GM21515 (cell line): ENCODE data around the gene CREB5.
"Not testable (repeated sequence)": the region's sequence is repeated elsewhere in the genome, so short reads cannot be mapped to it uniquely, and the experiment has no call there.

ENCODE experiments used
- ATAC-seq: cut with Tn5 transposase; IDR thresholded peaks from one replicate; pipeline ENCODE4 v1.9.1; 2021; ENCODE audit not compliant: unreplicated experiment

CREB5 gene

GRCh38 chr7:28544453-28545117 is 132.3 kb downstream of the CREB5 start:
- ATAC-seq = no peak

GRCh38 chr7:28546067-28546466 is 133.7 kb downstream of the CREB5 start:
- ATAC-seq = no peak

GRCh38 chr7:28547115-28547514 is 134.8 kb downstream of the CREB5 start:
- ATAC-seq = no peak

- ATAC-seq = no peak
Measured at GRCh38 chr7:28548416-28548815, 136.1 kb downstream of the CREB5 start.

GRCh38 chr7:28549998-28550397 is 137.7 kb downstream of the CREB5 start:
- no peak for ATAC-seq

GRCh38 chr7:28550580-28551186 is 138.4 kb downstream of the CREB5 start:
- ATAC-seq = no peak

- no peak for ATAC-seq
Measured at GRCh38 chr7:28551331-28551730, 139.0 kb downstream of the CREB5 start.

- ATAC-seq = not testable (repeated sequence)
Measured at GRCh38 chr7:28551766-28552165, 139.4 kb downstream of the CREB5 start.

- no peak for ATAC-seq
Measured at GRCh38 chr7:28554802-28555471, 142.6 kb downstream of the CREB5 start.

GRCh38 chr7:28556025-28556424 is 143.7 kb downstream of the CREB5 start:
- ATAC-seq = no peak

GRCh38 chr7:28556671-28557070 is 144.4 kb downstream of the CREB5 start:
- ATAC-seq = no peak

- no peak for ATAC-seq
Measured at GRCh38 chr7:28558236-28558635, 145.9 kb downstream of the CREB5 start.

GRCh38 chr7:28560767-28561166 is 148.4 kb downstream of the CREB5 start:
- ATAC-seq = no peak

GRCh38 chr7:28564033-28564432 is 151.7 kb downstream of the CREB5 start:
- no peak for ATAC-seq

GRCh38 chr7:28564755-28565374 is 152.5 kb downstream of the CREB5 start:
- no peak for ATAC-seq

GRCh38 chr7:28565980-28566379 is 153.7 kb downstream of the CREB5 start:
- no peak for ATAC-seq

- ATAC-seq = no peak
Measured at GRCh38 chr7:28570113-28570969, 158.0 kb downstream of the CREB5 start.

- ATAC-seq = no peak
Measured at GRCh38 chr7:28570970-28571288, 158.6 kb downstream of the CREB5 start.

- ATAC-seq = no peak
Measured at GRCh38 chr7:28571405-28571804, 159.1 kb downstream of the CREB5 start.

GRCh38 chr7:28572321-28573058 is 160.2 kb downstream of the CREB5 start:
- ATAC-seq = no peak
